Fibroblast of mammary gland (primary cell): ENCODE data around the gene GALNT10.
A peak's percentile ranks its signal among the peaks of the same experiment; 100 is the strongest.

Experiments
- DNase-seq: peaks from one replicate; pipeline ENCODE4 v3.0.0-alpha.2; 2010; ENCODE audit warnings: low read depth
- H3K4me3 ChIP-seq: 2 replicates; pipeline ENCODE4 v1.5.1; 2011; ENCODE audit warnings: low read depth, mild to moderate bottlenecking, low read length, moderate library complexity; ENCODE audit not compliant: control insufficient read depth
- CTCF ChIP-seq: conservative IDR thresholded peaks from 2 replicates; pipeline ENCODE4 v1.5.1; 2011; ENCODE audit warnings: low read depth, low read length, inconsistent platforms; ENCODE audit not compliant: control insufficient read depth, insufficient read depth

GALNT10 gene

GRCh38 chr5:154178661-154179060, 11.9 kb upstream of the GALNT10 start:
- TF ChIP-seq CTCF = no peak
- no peak for DNase-seq
- H3K4me3 ChIP-seq = no peak overlapping the region

DNA sequence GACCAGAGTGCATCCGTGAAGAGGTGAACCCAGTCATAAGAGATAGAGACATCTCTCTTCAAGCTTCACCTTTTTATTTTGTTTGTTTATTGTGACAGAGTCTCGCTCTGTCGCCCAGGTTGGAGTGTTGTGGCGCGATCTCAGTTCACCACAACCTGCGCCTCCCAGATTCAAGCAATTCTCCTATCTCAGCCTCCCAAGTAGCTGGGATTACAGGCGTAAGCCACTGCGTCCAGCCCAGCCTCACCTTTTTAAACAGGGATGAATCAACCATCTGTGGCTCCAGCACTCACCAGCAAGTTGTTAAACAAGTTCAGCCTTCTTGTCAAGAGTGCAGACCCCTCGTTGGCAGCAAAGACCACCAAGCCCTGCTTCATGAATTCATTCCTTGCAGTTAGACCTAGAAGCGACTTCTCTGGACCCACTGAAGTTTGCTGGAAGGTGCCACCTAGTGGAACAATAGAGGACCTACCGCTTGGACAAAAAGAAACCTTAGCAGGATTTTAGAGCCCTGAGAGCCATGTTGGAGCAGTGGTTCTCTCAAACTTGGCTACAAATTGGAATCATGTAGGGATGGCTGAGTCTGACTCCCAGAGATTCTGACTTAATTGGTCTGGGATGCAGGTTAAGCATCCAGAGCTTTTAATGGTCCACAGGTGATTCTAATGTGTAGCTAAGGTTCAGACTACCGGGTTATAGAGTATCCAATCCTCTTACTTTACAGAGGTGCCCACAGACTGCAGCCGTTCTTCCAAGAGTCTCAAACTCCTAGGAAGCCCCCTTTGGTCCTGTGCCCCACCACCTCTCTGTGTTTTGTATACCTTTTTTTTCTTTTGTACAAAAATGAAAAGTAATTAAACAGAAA, 10.5 kb upstream of the GALNT10 start:
- DNase-seq = peak; percentile 69
- peak; percentile 92 for TF ChIP-seq CTCF
- no peak overlapping the region for H3K4me3 ChIP-seq

GRCh38 chr5:154181161-154181560, 9.4 kb upstream of the GALNT10 start:
- TF ChIP-seq CTCF = no peak
- DNase-seq = no peak
- no peak overlapping the region for H3K4me3 ChIP-seq

DNA sequence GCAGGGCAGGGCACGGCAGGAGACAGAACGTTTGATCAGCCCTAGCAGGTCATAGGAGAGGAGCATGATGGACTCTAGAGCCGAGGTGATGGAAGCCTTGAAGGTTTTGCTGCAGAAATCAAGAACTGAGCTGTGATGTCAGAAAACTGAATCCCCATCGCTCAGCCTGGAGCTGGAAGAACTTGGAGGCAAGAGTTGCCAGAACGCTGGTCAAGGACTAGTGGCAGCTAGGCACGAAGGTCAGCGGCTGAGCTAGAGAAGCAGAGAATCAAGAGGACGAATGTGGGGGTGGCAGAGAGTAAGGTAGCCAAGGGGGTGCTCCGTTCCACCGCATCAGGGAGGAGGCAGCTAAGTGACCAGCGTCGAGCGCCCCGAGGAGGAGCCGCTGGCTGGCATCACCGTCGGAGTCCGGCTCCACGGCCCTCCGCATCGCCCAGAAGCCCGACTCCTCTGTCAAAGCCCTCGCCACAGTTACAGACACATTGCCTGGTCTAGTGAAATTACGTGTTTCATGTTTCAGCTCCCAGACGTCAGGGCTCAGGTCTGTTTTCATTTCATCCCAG, 1.2 kb upstream of the GALNT10 start:
- no peak for TF ChIP-seq CTCF
- peak overlapping the region; percentile 80 for H3K4me3 ChIP-seq
- no peak for DNase-seq

DNA sequence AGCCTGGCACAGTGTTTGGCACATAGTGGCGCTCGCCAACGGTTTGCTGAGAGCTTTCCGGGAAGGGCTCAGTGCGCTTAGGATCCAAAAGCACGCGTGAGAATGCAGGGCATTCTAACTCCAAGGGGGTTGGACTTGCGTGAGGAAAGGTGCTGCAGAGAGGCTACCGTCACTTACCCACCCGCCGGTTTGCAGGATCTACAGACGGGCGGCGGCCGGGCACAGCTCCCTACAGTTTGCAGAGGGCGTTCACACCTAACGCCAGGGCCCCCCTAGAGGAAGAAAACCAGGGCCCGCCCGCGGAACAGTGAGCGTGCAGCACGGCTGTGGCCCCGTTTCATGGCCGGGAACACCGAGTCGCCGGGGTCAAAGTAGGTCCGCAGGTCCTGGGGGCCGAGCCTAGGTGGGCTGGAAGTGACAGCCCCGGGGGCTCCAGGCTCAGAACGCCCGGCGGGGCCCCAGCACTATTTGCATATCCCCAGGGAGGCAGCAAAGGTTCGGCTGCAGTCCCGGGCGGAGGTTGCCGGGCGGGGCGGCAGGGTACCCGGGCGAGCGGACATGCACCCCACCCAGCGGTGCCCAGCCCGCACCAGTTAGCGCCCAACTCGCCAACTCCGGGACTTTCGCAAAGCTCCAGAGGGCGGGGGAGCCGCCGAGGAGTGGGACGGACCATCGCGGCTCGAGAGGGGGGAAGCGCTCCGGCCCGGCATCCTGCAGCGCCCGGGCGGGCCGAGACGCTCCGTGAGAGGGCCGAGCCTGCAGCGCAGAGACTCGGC, 526 bp upstream of the GALNT10 start:
- peak; percentile 35 for TF ChIP-seq CTCF
- peak overlapping the region; percentile 80 for H3K4me3 ChIP-seq

DNA sequence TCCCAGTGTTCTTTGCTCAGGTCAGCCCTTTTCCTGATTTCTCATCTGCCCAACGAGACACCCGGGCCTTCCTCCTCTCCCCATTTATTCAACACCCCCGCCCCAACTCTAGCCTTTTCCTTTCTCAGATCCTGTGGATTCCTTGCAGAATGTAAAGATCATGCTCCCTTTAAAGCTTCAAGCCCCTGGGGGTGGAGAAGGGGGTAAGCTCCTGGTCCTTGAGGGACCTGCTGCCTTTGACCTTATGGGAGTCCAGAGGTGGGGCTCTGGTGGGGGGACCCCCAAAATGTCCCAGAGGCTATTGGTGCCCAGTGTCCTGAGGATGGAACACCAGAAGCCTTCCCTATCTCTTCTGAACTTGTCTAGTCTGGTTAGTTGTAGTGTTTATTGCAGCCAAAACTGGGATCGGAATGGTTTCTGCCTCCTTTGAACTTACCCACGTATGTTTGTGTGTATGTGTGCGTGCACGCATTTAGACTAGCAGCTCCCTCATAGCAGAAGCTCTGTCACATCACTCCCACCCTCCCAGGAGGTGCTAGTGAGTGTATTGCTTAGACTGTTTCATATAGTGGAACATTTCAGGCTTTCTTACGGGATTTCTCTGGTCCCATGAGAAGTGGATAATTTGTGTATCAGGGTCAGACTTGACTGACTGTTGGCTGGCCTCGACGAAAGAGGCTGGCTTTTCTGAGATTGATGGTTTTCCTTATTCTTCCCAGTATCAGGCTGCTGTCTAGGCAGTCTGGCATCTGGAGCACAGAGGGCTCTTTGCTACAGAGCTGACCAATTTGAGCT, 1.1 kb downstream of the GALNT10 start:
- peak overlapping the region; percentile 62 for H3K4me3 ChIP-seq
- no peak for TF ChIP-seq CTCF
- DNase-seq = peak; percentile 44

More for the DNA sequence above, 526 bp upstream of the GALNT10 start:
- peak; percentile 64 for DNase-seq
